ENCODE measurements around the gene FOXK2. TPM values are rescaled to one million over a fixed set of nuclear protein-coding genes. Genes with fewer than 3 reads are reported as not detected.

The FOXK2 gene
- total and polyA plus RNA-seq, 2 of the 8 experiments (the other 6 are each of a cell fraction or from before 2014, with no cell fraction given): 34.7 to 64.9 TPM

GRCh38 chr17:82560252-82560642 lies 40.7 kb downstream of the FOXK2 start:
- POLR2A ChIA-PET (ENCODE audit: partially characterized antibody): interaction anchor here (0.7 kb wide), 1 partner anchor 14 kb away, joined by 3 read pairs; no protein-coding TSS in a partner anchor
- H3K56ac ChIP-seq (replicated peaks; ENCODE audit: insufficient read length, low read depth, low read length): no peak overlapping the region
- H2BK20ac ChIP-seq (ENCODE audit: low read length): no peak overlapping the region
- no peaks in the 10 kb centered on the region for H3K27me3 ChIP-seq (replicated peaks in 1 of 4; ENCODE audit: control insufficient read depth in 3 of 4, extremely low read depth in 1 of 4, insufficient read depth in 3 of 4, low read length in 3 of 4)
- H3K9me3 ChIP-seq (ENCODE audit: insufficient read depth in 2 of 2, low read depth in 1 of 2, low read length in 1 of 2): no peaks in the 10 kb centered on the region
- no peak overlapping the region for H3K9ac ChIP-seq (replicated peaks in 1 of 4; ENCODE audit: extremely low read depth in 1 of 4, low read depth in 3 of 4, low read length in 3 of 4)
- H2BK120ac ChIP-seq (replicated peaks; ENCODE audit: low read depth, low read length): no peak overlapping the region
- H4K91ac ChIP-seq (replicated peaks; ENCODE audit: insufficient read length, low read length): no peak overlapping the region
- H4K5ac ChIP-seq (ENCODE audit: insufficient read length, low read depth, low read length): no peak overlapping the region
- no peak overlapping the region for H3K4me3 ChIP-seq (ENCODE audit: extremely low read depth in 1 of 4, insufficient read depth in 2 of 4, low read depth in 3 of 4, low read length in 4 of 4)
- H2AK5ac ChIP-seq (ENCODE audit: low read depth, low read length): no peak overlapping the region
- H3K4me1 ChIP-seq (replicated peaks in 1 of 4; ENCODE audit: control insufficient read depth in 3 of 4, insufficient read depth in 4 of 4, low read length in 3 of 4): peaks cover 0 to 11% (median 2%) of the 10 kb centered on the region in 4 experiments; a peak in 2 of 7 replicates
- CTCF ChIA-PET (ENCODE audit: partially characterized antibody): interaction anchor here (1.1 to 2.2 kb wide), 3 partner anchors 9 to 46 kb away, joined by 4 to 9 read pairs (median 7); no protein-coding TSS in a partner anchor
- H4K8ac ChIP-seq (ENCODE audit: extremely low read depth, insufficient read depth, low read length): no peak overlapping the region
- peaks cover 32 to 34% of the 10 kb centered on the region in 2 experiments for H4K20me1 ChIP-seq (replicated peaks in 1 of 2; ENCODE audit: control insufficient read depth in 1 of 2, insufficient read depth in 2 of 2, low read length in 2 of 2)
- no peak overlapping the region for H3K18ac ChIP-seq (ENCODE audit: extremely low read depth, low read length)
- H3K36me3 ChIP-seq (ENCODE audit: control insufficient read depth in 2 of 4, insufficient read depth in 4 of 4, low read length in 3 of 4): peaks cover 0 to 7% (median 0%) of the 10 kb centered on the region in 4 experiments; a peak in 2 of 8 replicates
- H2AFZ ChIP-seq (ENCODE audit: low read length): no peak overlapping the region
- DNase-seq (ENCODE audit: low read depth in 1 of 2, low spot score in 2 of 2) (no peak), FAIRE-seq (no peak)
- H3K23ac ChIP-seq (ENCODE audit: insufficient read length): no peak overlapping the region
- no peak overlapping the region for H2BK15ac ChIP-seq (ENCODE audit: low read length)
- peaks cover 20% of the 10 kb centered on the region for H3K79me1 ChIP-seq (ENCODE audit: low read depth, low read length)
- TF ChIP-seq PHF8 (conservative IDR thresholded peaks at IDR 0.05; ENCODE audit: low read depth, low read length): no peak
- TF ChIP-seq CEBPB (IDR thresholded peaks at IDR 0.05; ENCODE audit: low read depth, low read length): no peak
- H3K4ac ChIP-seq (replicated peaks; ENCODE audit: insufficient read length, low read depth, low read length): no peak overlapping the region
- no peak overlapping the region for H3K4me2 ChIP-seq (ENCODE audit: insufficient read depth in 1 of 2, low read depth in 2 of 2, low read length in 2 of 2)
- peaks cover 4 to 86% of the 10 kb centered on the region in 2 experiments; a peak in 3 of 4 replicates for H3K79me2 ChIP-seq (ENCODE audit: control insufficient read depth in 1 of 2, insufficient read depth in 2 of 2, low read length in 2 of 2)
- H2BK5ac ChIP-seq (ENCODE audit: low read depth, low read length): no peak overlapping the region
- no peaks in the 10 kb centered on the region for H3K23me2 ChIP-seq (ENCODE audit: low read depth, low read length)
- H3K14ac ChIP-seq (ENCODE audit: insufficient read length): no peak overlapping the region
- H3K27ac ChIP-seq (ENCODE audit: low read depth, low read length): no peak overlapping the region
- no peak overlapping the region for H2BK12ac ChIP-seq (ENCODE audit: low read depth, low read length)
- 94% methylated on average over 15 of the region's 15 CpGs; no CpG with 5 or more reads in 1 of the 2 experiments for WGBS, 2 experiments (ENCODE audit: extremely low coverage in 1 of 2, insufficient coverage in 1 of 2, insufficient read length in 1 of 2, insufficient replicate concordance in 2 of 2, low coverage in 1 of 2, low lambda C conversion rate in 2 of 2, missing lambda C conversion rate in 1 of 2)
